PFSK-1 (cell line): ENCODE data around the gene C10orf95.

Experiments used
- POLR2AphosphoS5 ChIP-seq: IDR thresholded peaks from 2 replicates; pipeline ENCODE4 v1.6.1; 2012; ENCODE audit warnings: low read depth, mild to moderate bottlenecking, control low read depth, low read length, moderate library complexity
- SIN3A ChIP-seq: IDR thresholded peaks from 2 replicates; pipeline ENCODE4 v1.6.1; 2012; ENCODE audit warnings: mild to moderate bottlenecking, low read length, moderate library complexity, borderline replicate concordance; ENCODE audit not compliant: insufficient read depth
- TAF1 ChIP-seq: IDR thresholded peaks from 2 replicates; pipeline ENCODE4 v1.6.1; 2012; ENCODE audit warnings: low read length, control low read depth, borderline replicate concordance; ENCODE audit not compliant: insufficient read depth
- TF ChIP-seq, protein P1 (sequence below), 2 experiments: IDR thresholded peaks; 2 replicates each; pipeline versions ENCODE4 v1.6.1 to v1.8.0; 2011 to 2012; ENCODE audit warnings: low read depth in 2 of 2, low read length in 2 of 2, control low read depth in 1 of 2, inconsistent platforms in 1 of 2, mild to moderate bottlenecking in 1 of 2, moderate library complexity in 1 of 2; ENCODE audit not compliant: insufficient read depth in 1 of 2

DNA sequence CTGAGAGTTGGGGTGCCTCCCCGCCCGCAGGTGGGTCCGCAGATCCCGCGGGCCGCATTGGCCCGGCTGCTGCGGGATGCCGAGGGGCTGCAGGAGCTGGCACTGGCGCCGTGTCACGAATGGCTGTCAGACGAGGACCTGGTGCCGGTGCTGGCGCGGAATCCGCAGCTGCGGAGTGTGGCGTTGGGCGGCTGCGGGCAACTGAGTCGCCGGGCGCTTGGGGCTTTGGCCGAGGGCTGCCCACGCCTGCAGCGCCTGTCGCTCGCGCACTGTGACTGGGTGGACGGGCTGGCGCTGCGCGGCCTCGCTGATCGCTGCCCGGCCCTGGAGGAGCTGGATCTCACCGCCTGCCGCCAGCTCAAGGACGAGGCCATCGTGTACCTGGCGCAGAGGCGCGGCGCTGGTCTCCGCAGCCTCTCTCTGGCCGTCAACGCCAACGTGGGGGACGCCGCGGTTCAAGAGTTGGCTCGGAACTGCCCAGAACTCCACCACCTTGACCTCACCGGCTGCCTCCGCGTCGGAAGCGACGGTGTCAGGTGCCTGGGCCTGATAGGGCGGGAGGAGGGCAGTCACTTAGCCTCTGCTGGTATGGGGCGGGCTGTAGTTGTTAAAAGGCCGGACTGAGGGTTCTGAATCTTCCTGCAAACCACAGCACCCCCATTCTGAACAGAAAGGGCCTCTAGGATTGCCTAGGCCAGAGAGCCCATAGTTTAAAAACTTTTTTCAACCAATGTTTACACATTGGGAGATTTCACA lies 29.4 kb downstream of the C10orf95 start:
- TF ChIP-seq POLR2AphosphoS5 (no peak), TAF1 (no peak), SIN3A (no peak)
- TF ChIP-seq, protein P1, sequence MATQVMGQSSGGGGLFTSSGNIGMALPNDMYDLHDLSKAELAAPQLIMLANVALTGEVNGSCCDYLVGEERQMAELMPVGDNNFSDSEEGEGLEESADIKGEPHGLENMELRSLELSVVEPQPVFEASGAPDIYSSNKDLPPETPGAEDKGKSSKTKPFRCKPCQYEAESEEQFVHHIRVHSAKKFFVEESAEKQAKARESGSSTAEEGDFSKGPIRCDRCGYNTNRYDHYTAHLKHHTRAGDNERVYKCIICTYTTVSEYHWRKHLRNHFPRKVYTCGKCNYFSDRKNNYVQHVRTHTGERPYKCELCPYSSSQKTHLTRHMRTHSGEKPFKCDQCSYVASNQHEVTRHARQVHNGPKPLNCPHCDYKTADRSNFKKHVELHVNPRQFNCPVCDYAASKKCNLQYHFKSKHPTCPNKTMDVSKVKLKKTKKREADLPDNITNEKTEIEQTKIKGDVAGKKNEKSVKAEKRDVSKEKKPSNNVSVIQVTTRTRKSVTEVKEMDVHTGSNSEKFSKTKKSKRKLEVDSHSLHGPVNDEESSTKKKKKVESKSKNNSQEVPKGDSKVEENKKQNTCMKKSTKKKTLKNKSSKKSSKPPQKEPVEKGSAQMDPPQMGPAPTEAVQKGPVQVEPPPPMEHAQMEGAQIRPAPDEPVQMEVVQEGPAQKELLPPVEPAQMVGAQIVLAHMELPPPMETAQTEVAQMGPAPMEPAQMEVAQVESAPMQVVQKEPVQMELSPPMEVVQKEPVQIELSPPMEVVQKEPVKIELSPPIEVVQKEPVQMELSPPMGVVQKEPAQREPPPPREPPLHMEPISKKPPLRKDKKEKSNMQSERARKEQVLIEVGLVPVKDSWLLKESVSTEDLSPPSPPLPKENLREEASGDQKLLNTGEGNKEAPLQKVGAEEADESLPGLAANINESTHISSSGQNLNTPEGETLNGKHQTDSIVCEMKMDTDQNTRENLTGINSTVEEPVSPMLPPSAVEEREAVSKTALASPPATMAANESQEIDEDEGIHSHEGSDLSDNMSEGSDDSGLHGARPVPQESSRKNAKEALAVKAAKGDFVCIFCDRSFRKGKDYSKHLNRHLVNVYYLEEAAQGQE (IDR thresholded peaks at IDR 0.05; ENCODE audit: insufficient read depth in 1 of 2, low read depth in 2 of 2, low read length in 2 of 2) = no peak
